ENCODE measurements around the gene RBP5. TPM values are rescaled to one million over a fixed set of nuclear protein-coding genes. Genes with fewer than 3 reads are reported as not detected.

Gene RBP5
- total and polyA plus RNA-seq, 2 donors (not counting 1 experiment from before 2014, with no cell fraction given) = 1.1 TPM; not detected in 1

- WGBS (ENCODE audit: insufficient coverage) = 60% methylated on average over 5 of the region's 10 CpGs
- ATAC-seq (ENCODE audit: low read depth) = no peak
Observed at GRCh38 chr12:7091660-7092228, 36.9 kb downstream of the RBP5 start.

More at GRCh38 chr12:7091660-7092228, 36.9 kb downstream of the RBP5 start:
- no peak overlapping the region for H3K27ac ChIP-seq (ENCODE audit: low read length in 2 of 2)
- H3K4me1 ChIP-seq (ENCODE audit: control insufficient read depth in 2 of 2, insufficient read depth in 2 of 2, low read length in 2 of 2) = peaks cover 0 to 12% of the 10 kb centered on the region in 2 donors
- POLR2A ChIA-PET = interaction anchor here (0.6 kb wide), 1 partner anchor 50 kb away, joined by 4 read pairs; no protein-coding TSS in a partner anchor
- intact Hi-C loops (cut with micrococcal nuclease) = loop anchor here (1.0 to 5.0 kb wide), 4 partner anchors 17 to 222 kb away; partner anchors contain the start of genes LPCAT3 and SPSB2
- peak overlapping the region; percentile 90 for H3K4me3 Mint-ChIP-seq
- no peaks in the 10 kb centered on the region for H3K79me2 ChIP-seq (ENCODE audit: control insufficient read depth, insufficient read depth, low read length)
- no peaks in the 10 kb centered on the region for H4K20me1 ChIP-seq (ENCODE audit: control insufficient read depth, insufficient read depth, low read length, poor library complexity, severe bottlenecking)
- no peaks in the 10 kb centered on the region for H3K9me3 Mint-ChIP-seq (ENCODE audit: insufficient read depth)
- H3K27me3 Mint-ChIP-seq = peaks cover 4% of the 10 kb centered on the region
- DNase-seq = no peak
- H3K27me3 ChIP-seq (replicated peaks in 1 of 4; ENCODE audit: control extremely low read depth in 1 of 4, control insufficient read depth in 3 of 4, insufficient read depth in 4 of 4, low read length in 3 of 4) = peaks cover 0 to 3% (median 0%) of the 10 kb centered on the region in 4 experiments
- H2AFZ ChIP-seq (ENCODE audit: insufficient read depth, low read depth, low read length, poor library complexity, severe bottlenecking) = peak overlapping the region; percentile 79
- TF ChIP-seq CTCF (IDR thresholded peaks at IDR 0.05) = no peak
- TF ChIP-seq EZH2 (IDR thresholded peaks at IDR 0.05; ENCODE audit: borderline replicate concordance, insufficient read depth, low read depth, low read length, poor library complexity, severe bottlenecking) = no peak
- H3K4me1 Mint-ChIP-seq = peaks cover 9% of the 10 kb centered on the region
- H3K36me3 ChIP-seq (replicated peaks in 1 of 2; ENCODE audit: control extremely low read depth in 1 of 2, control insufficient read depth in 1 of 2, extremely low read depth in 1 of 2, insufficient read depth in 2 of 2, low read length in 1 of 2) = no peaks in the 10 kb centered on the region
- H3K4me3 ChIP-seq (ENCODE audit: control extremely low read depth in 1 of 5, extremely low read depth in 1 of 5, insufficient read depth in 1 of 5, low read depth in 2 of 5, low read length in 4 of 5) = peak overlapping the region in 3 of 5 experiments; percentile 35 to 61 (median 53)
- no peaks in the 10 kb centered on the region for H3K9me3 ChIP-seq (ENCODE audit: control extremely low read depth in 1 of 3, control insufficient read depth in 2 of 3, insufficient read depth in 1 of 3, low read length in 2 of 3)
- peak overlapping the region; percentile 62 for H3K9ac ChIP-seq (ENCODE audit: low read length)
- no peak overlapping the region for H3K27ac Mint-ChIP-seq
- peak overlapping the region; percentile 70 for H3K4me2 ChIP-seq (replicated peaks; ENCODE audit: low read depth, low read length, poor library complexity, severe bottlenecking)
- CTCF ChIA-PET = interaction anchor here (0.5 to 2.7 kb wide), 11 partner anchors 16 to 222 kb away, joined by 3 to 12 read pairs (median 4); partner anchors contain the start of gene LPCAT3
